Left renal cortex interstitium (tissue), 4 donors: ENCODE measurements around the gene USP2. TPM values are rescaled to one million over a fixed set of nuclear protein-coding genes. Genes with fewer than 3 reads are reported as not detected.

Experiments used
- DNase-seq, 4 donors: peaks; one replicate each; pipeline ENCODE4 v3.0.0-alpha.2; 2013; ENCODE audit warnings: low read depth in 4 of 4, low spot score in 2 of 4, missing footprints in 1 of 4
- polyA plus RNA-seq, 4 donors: library from polyadenylated mRNA; unstranded; fragments of 120-200 nt; gene quantifications; one replicate each; pipeline ENCODE4 v1.2.1, GENCODE V29; 2013; ENCODE audit not compliant: insufficient read length in 4 of 4

Gene USP2
- polyA plus RNA-seq, 4 donors, result 7.4 to 14.9 (median 10.1) TPM

DNA sequence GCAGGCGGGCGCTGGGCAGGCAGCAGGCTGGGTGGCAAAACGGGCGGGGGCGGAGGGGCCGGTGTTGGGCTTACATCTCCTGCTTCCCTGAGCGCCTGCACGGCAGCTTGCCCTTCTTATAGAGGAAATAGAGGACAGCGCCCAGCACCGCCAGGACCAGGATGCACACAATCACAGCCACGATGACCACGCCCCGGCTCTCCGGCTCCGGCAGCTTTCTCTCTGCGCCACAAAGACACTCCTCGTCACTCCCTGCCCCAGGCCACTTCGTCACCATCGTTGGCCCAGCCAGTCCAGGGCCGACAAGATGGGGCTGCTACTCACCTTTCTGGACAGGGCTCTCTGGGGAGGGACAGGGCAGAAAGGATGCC, 70.8 kb downstream of the USP2 start:
- DNase-seq, result no peak

- no peak for DNase-seq
Observed at GRCh38 chr11:119309953-119310681, 71.4 kb downstream of the USP2 start.

- DNase-seq, result no peak
Observed at GRCh38 chr11:119309411-119309810, 72.1 kb downstream of the USP2 start.

- DNase-seq, result no peak
Observed at GRCh38 chr11:119307974-119308373, 73.5 kb downstream of the USP2 start.

DNA sequence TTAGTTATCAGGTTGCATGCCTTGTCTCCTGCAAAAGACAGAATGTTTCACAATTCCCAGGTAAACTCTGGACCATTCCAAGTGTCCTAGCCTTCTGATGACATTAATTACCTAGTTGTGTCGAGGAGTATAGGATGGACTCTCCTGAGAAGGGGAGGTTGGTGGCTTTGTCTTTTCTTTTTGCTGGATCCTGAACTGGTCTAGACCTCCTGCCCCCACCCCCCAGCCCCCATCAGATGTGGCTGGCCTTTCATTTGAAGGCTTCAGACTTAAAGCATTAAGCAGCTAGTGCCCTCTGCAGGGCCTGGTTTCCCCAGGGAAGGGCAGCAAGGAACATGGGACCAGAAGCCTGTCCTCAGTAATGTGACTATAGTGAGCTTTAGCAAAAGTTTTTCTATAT, 74.3 kb downstream of the USP2 start:
- DNase-seq, result no peak

- DNase-seq, result no peak
Observed at GRCh38 chr11:119306373-119306890, 75.1 kb downstream of the USP2 start.

- DNase-seq, result no peak
Observed at GRCh38 chr11:119305556-119306372, 75.7 kb downstream of the USP2 start.

Other genes with a start within 250 kb of the USP2 start
- 1 to 10 TPM in 1 of 4 donors, under 1 TPM in 3; 0.52 to 1.1 (median 0.80) TPM for gene ABCG4, start 232.6 kb downstream of the USP2 start, polyA plus RNA-seq
- gene NLRX1, start 213.0 kb downstream of the USP2 start, polyA plus RNA-seq, result 10 to 100 TPM; 10.7 to 14.8 (median 12.6) TPM
- 10 to 100 TPM; 10.9 to 22.2 (median 16.3) TPM for gene NHERF4, start 196.2 kb downstream of the USP2 start, polyA plus RNA-seq
- 10 to 100 TPM; 16.1 to 20.9 (median 18.6) TPM for gene CBL, start 175.4 kb downstream of the USP2 start, polyA plus RNA-seq
- 10 to 100 TPM; 52.1 to 58.3 (median 55.0) TPM for gene MCAM, start 64.6 kb downstream of the USP2 start, polyA plus RNA-seq
- gene RNF26, start 47.2 kb downstream of the USP2 start, polyA plus RNA-seq, result 10 to 100 TPM; 28.1 to 40.8 (median 32.7) TPM
- 10 to 100 TPM; 22.0 to 43.2 (median 26.9) TPM for gene C1QTNF5, start 40.8 kb downstream of the USP2 start, polyA plus RNA-seq
- not detected for gene MFRP, start 35.0 kb downstream of the USP2 start, polyA plus RNA-seq
- gene THY1, start 41.5 kb upstream of the USP2 start, polyA plus RNA-seq, result 100 to 1,000 TPM in 1 of 4 donors, 10 to 100 TPM in 3; 64.0 to 111 (median 87.4) TPM